ENCODE data around the gene HIVEP2. TPM values are rescaled to one million over a fixed set of nuclear protein-coding genes. Genes with fewer than 3 reads are reported as not detected.

HIVEP2 gene
- total RNA-seq, 1 donor from 2014 or later = 11.7 TPM

GRCh38 chr6:142886431-142887170 lies 58.4 kb downstream of the HIVEP2 start:
- no peaks in the 10 kb centered on the region for H3K36me3 Mint-ChIP-seq (ENCODE audit: low read depth)
- DNase-seq (ENCODE audit: low spot score) = no peak
- no peak overlapping the region for H3K4me3 Mint-ChIP-seq (ENCODE audit: unreplicated experiment)
- no peaks in the 10 kb centered on the region for H3K9me3 Mint-ChIP-seq (ENCODE audit: low read depth)
- TF ChIP-seq CTCF (IDR thresholded peaks at IDR 0.05) = peak; percentile 76
- peaks cover 39% of the 10 kb centered on the region for H3K4me1 Mint-ChIP-seq (ENCODE audit: low read depth)
- no peak overlapping the region for H3K27ac Mint-ChIP-seq (ENCODE audit: unreplicated experiment)
- H3K27me3 Mint-ChIP-seq (ENCODE audit: low read depth) = no peaks in the 10 kb centered on the region

- TF ChIP-seq CTCF (IDR thresholded peaks at IDR 0.05) = no peak
- Mint-ChIP-seq H3K27me3 (ENCODE audit: low read depth) (no peaks in the 10 kb centered on the region), H3K9me3 (ENCODE audit: low read depth) (no peaks in the 10 kb centered on the region), H3K4me3 (ENCODE audit: unreplicated experiment) (peak overlapping the region; percentile 88), H3K4me1 (ENCODE audit: low read depth) (peaks cover 42% of the 10 kb centered on the region), H3K36me3 (ENCODE audit: low read depth) (no peaks in the 10 kb centered on the region), H3K27ac (ENCODE audit: unreplicated experiment) (peak overlapping the region; percentile 99)
- DNase-seq (ENCODE audit: low spot score) = no peak
These were observed 59.7 kb downstream of the HIVEP2 start for GRCh38 chr6:142885182-142885867.

- Mint-ChIP-seq H3K36me3 (ENCODE audit: low read depth) (peaks cover 3% of the 10 kb centered on the region), H3K4me1 (ENCODE audit: low read depth) (peaks cover 44% of the 10 kb centered on the region)
These were observed 60.6 kb downstream of the HIVEP2 start for GRCh38 chr6:142884214-142885035.

DNA sequence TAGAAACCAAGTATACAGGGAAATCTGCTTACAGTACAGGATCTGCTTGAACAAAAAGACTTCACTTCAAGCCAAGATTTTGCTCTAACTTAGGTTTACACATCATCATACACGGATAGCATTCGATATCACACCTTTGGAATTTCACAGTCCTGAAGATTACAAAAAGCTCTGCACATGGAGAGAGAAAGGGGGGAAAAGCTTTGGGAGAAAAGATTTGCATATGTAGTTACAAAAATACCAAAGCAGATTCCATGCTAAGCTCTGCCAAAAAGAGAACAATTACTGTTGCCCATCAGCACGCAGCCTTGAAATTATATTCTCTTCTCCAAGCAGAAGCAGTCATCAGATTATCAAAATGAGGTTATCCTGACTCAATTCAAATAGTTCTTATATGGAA lies 62.0 kb downstream of the HIVEP2 start:
- no peak for DNase-seq (ENCODE audit: low spot score)
- Mint-ChIP-seq H3K4me1 (ENCODE audit: low read depth) (peaks cover 44% of the 10 kb centered on the region), H3K27me3 (ENCODE audit: low read depth) (no peaks in the 10 kb centered on the region), H3K27ac (ENCODE audit: unreplicated experiment) (no peak overlapping the region), H3K36me3 (ENCODE audit: low read depth) (peaks cover 3% of the 10 kb centered on the region), H3K9me3 (ENCODE audit: low read depth) (no peaks in the 10 kb centered on the region), H3K4me3 (ENCODE audit: unreplicated experiment) (no peak overlapping the region)
- no peak for TF ChIP-seq CTCF (IDR thresholded peaks at IDR 0.05)

More at GRCh38 chr6:142884214-142885035, 60.6 kb downstream of the HIVEP2 start:
- Mint-ChIP-seq H3K27me3 (ENCODE audit: low read depth) (no peaks in the 10 kb centered on the region), H3K9me3 (ENCODE audit: low read depth) (no peaks in the 10 kb centered on the region), H3K27ac (ENCODE audit: unreplicated experiment) (peak overlapping the region; percentile 99), H3K4me3 (ENCODE audit: unreplicated experiment) (peak overlapping the region; percentile 88)
- TF ChIP-seq CTCF (IDR thresholded peaks at IDR 0.05) = no peak
- no peak for DNase-seq (ENCODE audit: low spot score)

DNA sequence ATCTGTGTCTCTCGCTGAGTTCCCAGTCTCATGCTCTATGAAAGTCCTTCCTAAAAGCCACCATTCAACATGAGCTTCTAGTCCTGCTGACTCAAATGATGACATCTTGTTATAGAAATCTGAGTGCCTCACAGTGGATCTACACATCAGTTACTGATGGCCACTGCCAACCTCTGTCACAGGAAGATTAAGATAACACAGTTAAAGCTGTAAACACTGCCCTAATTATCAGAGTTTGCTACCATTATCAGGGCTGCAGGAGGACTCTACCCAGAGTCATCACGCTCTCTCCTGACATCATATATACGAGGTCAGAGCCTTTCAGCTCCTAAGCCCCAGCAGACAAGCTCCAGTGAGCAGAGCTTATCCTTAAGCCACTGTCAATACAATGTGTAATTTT lies 63.2 kb downstream of the HIVEP2 start:
- Mint-ChIP-seq H3K4me3 (ENCODE audit: unreplicated experiment) (no peak overlapping the region), H3K27ac (ENCODE audit: unreplicated experiment) (no peak overlapping the region), H3K9me3 (ENCODE audit: low read depth) (peaks cover 3% of the 10 kb centered on the region), H3K4me1 (ENCODE audit: low read depth) (peaks cover 41% of the 10 kb centered on the region), H3K36me3 (ENCODE audit: low read depth) (peaks cover 3% of the 10 kb centered on the region), H3K27me3 (ENCODE audit: low read depth) (no peaks in the 10 kb centered on the region)
- TF ChIP-seq CTCF (IDR thresholded peaks at IDR 0.05) = no peak
- DNase-seq (ENCODE audit: low spot score) = no peak

All from chondrocyte (in vitro differentiated cells).